PC-3 (cell line): Measurements from ENCODE around the gene VWA3B. TPM values are rescaled to one million over a fixed set of nuclear protein-coding genes. Genes with fewer than 3 reads are reported as not detected.
A peak's percentile ranks its signal among the peaks of the same experiment; 100 is the strongest.

Experiments
- ATAC-seq: fragments of 200-7000 bp; cut with Tn5 transposase; 2 replicates; pipeline ENCODE4 v1.9.1; 2020; ENCODE audit warnings: mild to moderate bottlenecking, moderate library complexity
- BruUV-seq: library from RNA; stranded (reverse); fragments of 400-500 nt; replicated peaks from 2 replicates; lab custom pipeline; 2021; lab: Mats Ljungman, UMichigan
- CTCF ChIA-PET: fragments of 300-600 bp; sonication (Branson Sonifier 250); formaldehyde crosslinking; loops from one replicate; lab custom pipeline; 2022; ENCODE audit warnings: antibody characterized with exemption; lab: Charles Lee
- POLR2A ChIA-PET: fragments of 300-600 bp; sonication (Branson Sonifier 250); formaldehyde crosslinking; loops from one replicate; lab custom pipeline; 2022; ENCODE audit warnings: antibody characterized with exemption; ENCODE audit not compliant: unreplicated experiment; lab: Charles Lee
- DNase-seq: peaks from one replicate; pipeline ENCODE4 v3.0.0-alpha.2; 2015
- H2AFZ ChIP-seq: fragments of 300-600 bp; sonication (generic); 2 replicates; pipeline ENCODE4 v1.6.0; 2016; ENCODE audit warnings: antibody characterized with exemption, low read length
- H3F3A ChIP-seq: fragments of 300-600 bp; sonication (generic); one replicate; pipeline ENCODE4 v1.6.0; 2017; ENCODE audit warnings: antibody characterized with exemption, low read length, control low read depth, mild to moderate bottlenecking; ENCODE audit not compliant: unreplicated experiment
- H3K27ac ChIP-seq: fragments of 300-600 bp; sonication (generic); 2 replicates; pipeline ENCODE4 v1.5.1; 2016; ENCODE audit warnings: mild to moderate bottlenecking, low read length
- H3K27me3 ChIP-seq: fragments of 300-600 bp; sonication (generic); 2 replicates; pipeline ENCODE4 v1.6.1; 2016; ENCODE audit warnings: low read length, mixed read lengths
- H3K36me3 ChIP-seq: fragments of 300-600 bp; sonication (generic); 2 replicates; pipeline ENCODE4 v1.6.1; 2016; ENCODE audit warnings: low read depth, mixed run types, low read length, mixed read lengths
- H3K4me1 ChIP-seq: fragments of 300-600 bp; sonication (generic); 2 replicates; pipeline ENCODE4 v1.5.1; 2016; ENCODE audit warnings: low read length; ENCODE audit not compliant: insufficient read depth
- H3K4me2 ChIP-seq: fragments of 300-600 bp; sonication (generic); 2 replicates; pipeline ENCODE4 v1.6.0; 2016; ENCODE audit warnings: low read length
- H3K4me3 ChIP-seq: fragments of 300-600 bp; sonication (generic); 2 replicates; pipeline ENCODE4 v1.5.1; 2016; ENCODE audit warnings: mild to moderate bottlenecking, low read length, mixed read lengths
- H3K79me2 ChIP-seq: fragments of 300-600 bp; sonication (generic); 2 replicates; pipeline ENCODE4 v1.6.1; 2017; ENCODE audit warnings: low read length, mixed read lengths
- H3K9ac ChIP-seq: fragments of 300-600 bp; sonication (generic); 2 replicates; pipeline ENCODE4 v1.6.0; 2016; ENCODE audit warnings: mild to moderate bottlenecking, low read length
- H3K9me2 ChIP-seq: fragments of 300-600 bp; sonication (generic); replicated peaks from 2 replicates; pipeline ENCODE4 v1.6.1; 2016; ENCODE audit warnings: mixed run types, low read length, mixed read lengths
- H3K9me3 ChIP-seq: fragments of 300-600 bp; sonication (generic); 2 replicates; pipeline ENCODE4 v1.6.1; 2016; ENCODE audit warnings: low read length, mixed read lengths
- H4K20me1 ChIP-seq: fragments of 300-600 bp; sonication (generic); 2 replicates; pipeline ENCODE4 v1.6.1; 2016; ENCODE audit warnings: low read length, mixed read lengths
- EZH2 ChIP-seq: fragments of 300-600 bp; sonication (generic); IDR thresholded peaks from one replicate; pipeline ENCODE4 v1.6.1; 2017; ENCODE audit warnings: antibody characterized with exemption, mild to moderate bottlenecking, low read length; ENCODE audit not compliant: unreplicated experiment
- EZH2phosphoT487 ChIP-seq: fragments of 300-600 bp; sonication (generic); IDR thresholded peaks from 2 replicates; pipeline ENCODE4 v1.6.1; 2018; ENCODE audit warnings: mild to moderate bottlenecking, antibody characterized with exemption, low read length, borderline replicate concordance
- intact Hi-C: fragments of 100-400 bp; cut with micrococcal nuclease; formaldehyde crosslinking; loops from 2 replicates; pipeline ENCODE4 v1.9.0; 2023
- total RNA-seq: library from RNA; depleted of rRNA; stranded (reverse); fragments of >200 nt; gene quantifications from 2 replicates; pipeline ENCODE4 v1.2.3, GENCODE V29; 2014
- TF ChIP-seq, protein P1 (sequence below): fragments of 300-600 bp; sonication (generic); conservative IDR thresholded peaks from 2 replicates; pipeline ENCODE4 v1.5.1; 2017; ENCODE audit warnings: antibody characterized with exemption, low read depth, mild to moderate bottlenecking, low read length

The VWA3B gene
- total RNA-seq, 1 experiment from 2014 or later, result not detected

DNA sequence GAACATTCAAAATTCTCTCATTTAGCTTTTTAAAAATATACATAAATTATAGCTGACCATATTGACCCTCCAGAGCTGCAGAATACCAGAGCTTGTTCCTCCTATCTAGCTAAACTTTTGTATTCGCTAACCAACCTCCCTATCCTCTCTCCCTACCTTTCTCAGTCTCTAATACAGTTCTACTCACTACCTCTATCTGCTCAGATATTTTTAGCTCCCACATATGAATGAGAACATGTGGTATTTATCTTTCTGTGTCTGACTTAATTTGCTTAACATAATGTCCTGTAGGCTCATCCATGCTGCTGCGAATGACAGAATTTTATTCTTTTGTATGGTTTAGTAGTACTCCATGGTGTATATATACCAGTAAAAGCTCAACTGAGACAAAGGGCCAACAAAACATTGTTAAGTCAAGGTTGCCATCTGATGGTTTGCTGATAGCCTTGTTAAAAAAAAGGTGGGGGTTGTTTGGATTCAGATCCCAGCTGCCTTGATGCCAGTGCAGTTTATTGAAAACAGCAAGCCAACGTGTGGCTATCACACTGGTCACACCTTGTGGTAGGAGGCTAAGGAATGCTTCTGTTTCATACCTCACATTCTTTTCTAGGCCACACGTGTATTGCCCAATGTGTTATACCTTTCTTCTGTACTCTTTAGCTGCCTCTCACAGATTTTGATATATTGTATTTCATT lies 101.5 kb downstream of the VWA3B start:
- ATAC-seq, result no peak; the same call in 1 of the 2 replicates
- H3K4me2 ChIP-seq, result no peak overlapping the region
- no peaks in the 10 kb centered on the region for H4K20me1 ChIP-seq
- H3K27me3 ChIP-seq, result peaks cover 6% of the 10 kb centered on the region; the same call in 1 of the 2 replicates
- H3K79me2 ChIP-seq, result no peaks in the 10 kb centered on the region
- TF ChIP-seq, protein P1, sequence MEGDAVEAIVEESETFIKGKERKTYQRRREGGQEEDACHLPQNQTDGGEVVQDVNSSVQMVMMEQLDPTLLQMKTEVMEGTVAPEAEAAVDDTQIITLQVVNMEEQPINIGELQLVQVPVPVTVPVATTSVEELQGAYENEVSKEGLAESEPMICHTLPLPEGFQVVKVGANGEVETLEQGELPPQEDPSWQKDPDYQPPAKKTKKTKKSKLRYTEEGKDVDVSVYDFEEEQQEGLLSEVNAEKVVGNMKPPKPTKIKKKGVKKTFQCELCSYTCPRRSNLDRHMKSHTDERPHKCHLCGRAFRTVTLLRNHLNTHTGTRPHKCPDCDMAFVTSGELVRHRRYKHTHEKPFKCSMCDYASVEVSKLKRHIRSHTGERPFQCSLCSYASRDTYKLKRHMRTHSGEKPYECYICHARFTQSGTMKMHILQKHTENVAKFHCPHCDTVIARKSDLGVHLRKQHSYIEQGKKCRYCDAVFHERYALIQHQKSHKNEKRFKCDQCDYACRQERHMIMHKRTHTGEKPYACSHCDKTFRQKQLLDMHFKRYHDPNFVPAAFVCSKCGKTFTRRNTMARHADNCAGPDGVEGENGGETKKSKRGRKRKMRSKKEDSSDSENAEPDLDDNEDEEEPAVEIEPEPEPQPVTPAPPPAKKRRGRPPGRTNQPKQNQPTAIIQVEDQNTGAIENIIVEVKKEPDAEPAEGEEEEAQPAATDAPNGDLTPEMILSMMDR, result peak; percentile 30; the same call in 1 of the 2 replicates
- TF ChIP-seq EZH2 (no peak), EZH2phosphoT487 (no peak)
- intact Hi-C loops, result loop anchor here (5.0 to 10.0 kb wide), 2 partner anchors 196 to 486 kb away; no protein-coding TSS in a partner anchor
- no peaks in the 10 kb centered on the region for H3K4me1 ChIP-seq
- H3F3A ChIP-seq, result no peaks in the 10 kb centered on the region
- no peaks in the 10 kb centered on the region for H3K9me3 ChIP-seq
- DNase-seq, result peak; percentile 63
- BruUV-seq, result no TSS peak
- ChIA-PET CTCF (no interaction called here), POLR2A (no interaction called here)
- no peaks in the 10 kb centered on the region for H3K36me3 ChIP-seq
- no peak overlapping the region for H3K27ac ChIP-seq
- no peak overlapping the region for H3K4me3 ChIP-seq
- no peak overlapping the region for H3K9ac ChIP-seq
- H2AFZ ChIP-seq, result no peak overlapping the region
- H3K9me2 ChIP-seq, result no peaks in the 10 kb centered on the region

DNA sequence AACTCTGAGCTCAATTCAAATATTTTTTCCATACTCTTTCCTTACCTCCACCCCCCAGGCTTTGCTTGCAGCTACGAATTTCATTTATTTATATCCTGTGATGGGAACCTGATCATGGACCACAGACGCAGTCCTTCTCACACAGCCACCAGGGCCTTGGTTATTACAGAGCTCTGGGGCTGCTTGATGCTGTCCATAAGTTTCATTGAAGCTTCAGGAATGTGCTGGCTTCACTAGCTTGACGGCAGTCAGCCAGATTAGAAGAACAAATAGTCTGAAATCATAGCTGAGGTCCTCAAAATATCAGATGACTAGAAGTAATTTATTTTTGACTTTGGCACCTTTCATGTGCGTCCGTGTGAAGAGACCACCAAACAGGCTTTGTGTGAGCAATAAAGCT lies 104.9 kb downstream of the VWA3B start:
- H3K79me2 ChIP-seq, result no peaks in the 10 kb centered on the region
- H3K27ac ChIP-seq, result no peak overlapping the region
- no peak for TF ChIP-seq EZH2phosphoT487
- TF ChIP-seq EZH2, result no peak
- TF ChIP-seq, protein P1, result no peak
- no peaks in the 10 kb centered on the region for H3K9me2 ChIP-seq
- H3F3A ChIP-seq, result no peaks in the 10 kb centered on the region
- no peaks in the 10 kb centered on the region for H3K4me1 ChIP-seq
- BruUV-seq, result no TSS peak
- no peaks in the 10 kb centered on the region for H3K36me3 ChIP-seq
- H3K9ac ChIP-seq, result no peak overlapping the region
- DNase-seq, result no peak
- ChIA-PET POLR2A (interaction anchor here (0.6 kb wide), 1 partner anchor 27 kb away, joined by 3 read pairs; no protein-coding TSS in a partner anchor), CTCF (no interaction called here)
- H3K27me3 ChIP-seq, result peaks cover 23% of the 10 kb centered on the region; the same call in 1 of the 2 replicates
- no peaks in the 10 kb centered on the region for H3K9me3 ChIP-seq
- H4K20me1 ChIP-seq, result no peaks in the 10 kb centered on the region
- H2AFZ ChIP-seq, result no peak overlapping the region
- no peak for ATAC-seq
- intact Hi-C loops, result no loop called here
- H3K4me3 ChIP-seq, result no peak overlapping the region
- H3K4me2 ChIP-seq, result no peak overlapping the region

DNA sequence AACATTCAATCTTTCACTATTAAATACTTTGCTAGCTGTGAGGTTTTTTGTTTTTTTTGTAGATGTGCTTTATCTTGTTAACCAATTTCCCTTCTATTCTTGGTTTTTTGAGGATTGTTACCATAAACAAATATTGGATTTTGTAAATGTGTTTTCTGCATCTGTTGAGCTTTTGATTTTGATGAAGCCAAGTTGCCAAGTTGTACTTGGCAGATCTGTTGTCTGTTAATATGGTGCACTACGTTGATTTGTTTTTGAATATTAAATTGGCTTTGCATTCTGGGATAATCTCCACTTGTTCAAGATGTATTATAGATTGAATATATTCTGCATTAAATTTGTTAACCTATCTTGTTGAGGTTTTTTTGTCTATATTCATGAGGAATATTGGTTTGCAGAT lies 114.6 kb downstream of the VWA3B start:
- Histone ChIP-seq H3K4me2 (no peak overlapping the region), H3K27me3 (peaks cover 7% of the 10 kb centered on the region; the same call in 1 of the 2 replicates), H4K20me1 (no peaks in the 10 kb centered on the region), H3K4me3 (no peak overlapping the region), H3K27ac (no peak overlapping the region), H3K9me2 (no peaks in the 10 kb centered on the region), H3F3A (no peaks in the 10 kb centered on the region), H3K9me3 (no peaks in the 10 kb centered on the region), H3K36me3 (no peaks in the 10 kb centered on the region), H3K9ac (no peak overlapping the region), H3K4me1 (no peaks in the 10 kb centered on the region), H2AFZ (no peak overlapping the region), H3K79me2 (no peaks in the 10 kb centered on the region)
- intact Hi-C loops, result no loop called here
- no TSS peak for BruUV-seq
- ChIA-PET CTCF (no interaction called here), POLR2A (no interaction called here)
- DNase-seq, result no peak
- TF ChIP-seq, protein P1, result no peak
- ATAC-seq, result no peak
